Rectal smooth muscle tissue (tissue), 1 donor: ENCODE results near the gene CAMK2B.

ENCODE experiments used
- H3K27ac ChIP-seq: one replicate; pipeline ENCODE4 v1.7.0; 2013; ENCODE audit warnings: low read depth, low read length, inconsistent platforms
- H3K27me3 ChIP-seq: one replicate; pipeline ENCODE4 v1.7.0; 2013; ENCODE audit warnings: low read length; ENCODE audit not compliant: control insufficient read depth, insufficient read depth
- H3K36me3 ChIP-seq: one replicate; pipeline ENCODE4 v1.7.0; 2013; ENCODE audit warnings: low read length; ENCODE audit not compliant: control insufficient read depth, insufficient read depth
- H3K4me1 ChIP-seq: one replicate; pipeline ENCODE4 v1.7.0; 2013; ENCODE audit warnings: low read length; ENCODE audit not compliant: control insufficient read depth, insufficient read depth
- H3K4me3 ChIP-seq: one replicate; pipeline ENCODE4 v1.7.0; 2013; ENCODE audit warnings: low read length
- H3K9ac ChIP-seq: one replicate; pipeline ENCODE4 v1.7.0; 2013; ENCODE audit warnings: low read length

CAMK2B gene

DNA sequence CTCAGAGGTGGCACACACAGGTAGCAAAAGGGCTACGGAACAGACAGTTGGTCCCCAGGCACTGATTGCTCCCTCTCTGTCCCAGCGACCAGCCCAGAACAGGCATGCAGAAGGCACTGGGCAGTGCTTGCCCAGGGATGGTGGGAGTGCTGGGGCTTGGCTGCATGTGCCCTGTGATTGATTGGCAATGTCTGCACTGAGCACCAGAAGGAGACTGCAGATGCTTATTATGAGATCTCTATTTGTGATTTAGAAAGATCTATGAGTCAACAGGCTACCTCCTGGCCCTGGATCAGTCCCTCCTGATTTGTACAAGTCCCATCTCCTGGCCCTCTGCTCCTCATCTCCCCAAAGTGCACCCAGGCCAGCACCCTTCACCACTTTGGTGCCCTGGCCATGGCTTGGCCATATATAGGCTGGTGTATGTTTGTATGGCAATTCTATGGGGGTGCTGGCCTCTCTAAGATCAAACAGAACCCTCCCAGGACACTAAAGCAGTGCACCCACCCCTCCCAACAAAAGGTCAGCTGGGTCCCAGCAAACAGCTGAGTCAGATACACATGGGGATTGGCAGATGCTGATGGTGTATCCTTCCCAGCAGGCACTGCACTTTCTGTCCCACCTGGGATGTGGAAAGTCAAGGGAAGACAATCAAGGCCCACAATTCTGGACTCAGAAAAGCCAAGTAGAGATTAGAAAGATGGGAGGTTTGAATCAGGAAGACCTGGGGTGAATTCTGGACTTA is 30.9 kb downstream of the CAMK2B start:
- H3K27me3 ChIP-seq: peaks cover 5% of the 10 kb centered on the region
- no peaks in the 10 kb centered on the region for H3K4me1 ChIP-seq
- no peak overlapping the region for H3K9ac ChIP-seq
- H3K36me3 ChIP-seq: no peaks in the 10 kb centered on the region
- H3K27ac ChIP-seq: no peak overlapping the region
- no peak overlapping the region for H3K4me3 ChIP-seq

DNA sequence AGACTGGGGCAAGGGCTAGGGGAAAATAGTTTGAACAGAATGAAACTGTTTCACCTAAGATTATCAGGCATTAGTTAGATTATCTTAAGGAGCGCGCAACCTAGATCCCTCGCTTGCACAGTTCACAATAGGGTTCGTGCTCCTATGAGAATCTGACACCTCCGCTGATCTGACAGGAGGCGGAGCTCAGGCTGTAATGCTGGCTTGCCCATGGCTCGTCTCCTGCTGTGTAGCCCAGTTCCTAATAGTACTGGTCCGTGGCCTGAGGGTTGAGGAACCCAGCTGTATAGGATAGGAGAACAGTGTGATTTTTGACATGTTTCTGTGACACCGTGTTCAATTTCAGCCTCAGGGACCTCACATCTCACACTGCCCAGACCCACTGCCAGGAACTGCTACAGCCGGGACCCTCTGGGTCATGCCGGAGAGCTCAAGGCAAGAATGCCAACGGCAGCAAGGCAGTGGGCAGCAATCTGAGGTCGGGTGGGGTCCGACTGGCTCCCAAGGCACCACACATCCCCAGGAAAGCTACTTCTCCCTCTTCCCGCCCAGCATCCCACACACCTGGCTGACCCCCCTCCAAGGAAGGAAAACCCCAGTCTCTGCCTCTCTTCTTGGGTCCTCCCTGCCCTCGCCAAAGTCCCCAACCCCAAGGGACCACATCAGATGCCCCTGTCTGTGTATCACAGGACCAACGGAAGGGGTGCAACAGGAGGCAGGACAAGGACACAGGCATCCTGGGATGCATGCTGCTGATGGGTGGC is 31.7 kb downstream of the CAMK2B start:
- no peak overlapping the region for H3K27ac ChIP-seq

GRCh38 chr7:44292876-44293560 is 32.4 kb downstream of the CAMK2B start:
- Histone ChIP-seq H3K27me3 (peaks cover 5% of the 10 kb centered on the region), H3K27ac (no peak overlapping the region), H3K4me3 (no peak overlapping the region), H3K9ac (no peak overlapping the region), H3K4me1 (no peaks in the 10 kb centered on the region), H3K36me3 (no peaks in the 10 kb centered on the region)

More for the DNA sequence above, 31.7 kb downstream of the CAMK2B start:
- no peak overlapping the region for H3K4me3 ChIP-seq
- H3K36me3 ChIP-seq: no peaks in the 10 kb centered on the region
- peaks cover 5% of the 10 kb centered on the region for H3K27me3 ChIP-seq
- H3K9ac ChIP-seq: no peak overlapping the region
- H3K4me1 ChIP-seq: no peaks in the 10 kb centered on the region

GRCh38 chr7:44292420-44292817 is 33.0 kb downstream of the CAMK2B start:
- Histone ChIP-seq H3K27ac (no peak overlapping the region), H3K9ac (no peak overlapping the region), H3K4me1 (no peaks in the 10 kb centered on the region), H3K36me3 (no peaks in the 10 kb centered on the region), H3K4me3 (no peak overlapping the region), H3K27me3 (peaks cover 5% of the 10 kb centered on the region)

- Histone ChIP-seq H3K9ac (no peak overlapping the region), H3K4me3 (no peak overlapping the region), H3K27me3 (peaks cover 5% of the 10 kb centered on the region), H3K27ac (no peak overlapping the region), H3K36me3 (no peaks in the 10 kb centered on the region), H3K4me1 (no peaks in the 10 kb centered on the region)
These were observed 33.5 kb downstream of the CAMK2B start for GRCh38 chr7:44291733-44292419.

- Histone ChIP-seq H3K4me1 (no peaks in the 10 kb centered on the region), H3K27ac (no peak overlapping the region), H3K9ac (no peak overlapping the region), H3K4me3 (no peak overlapping the region), H3K27me3 (peaks cover 5% of the 10 kb centered on the region), H3K36me3 (no peaks in the 10 kb centered on the region)
These were observed 34.2 kb downstream of the CAMK2B start for GRCh38 chr7:44291066-44291732.

GRCh38 chr7:44290252-44290620 is 35.2 kb downstream of the CAMK2B start:
- H3K27me3 ChIP-seq: peaks cover 5% of the 10 kb centered on the region
- H3K4me3 ChIP-seq: no peak overlapping the region
- no peaks in the 10 kb centered on the region for H3K36me3 ChIP-seq
- no peak overlapping the region for H3K9ac ChIP-seq
- no peak overlapping the region for H3K27ac ChIP-seq
- H3K4me1 ChIP-seq: no peaks in the 10 kb centered on the region

DNA sequence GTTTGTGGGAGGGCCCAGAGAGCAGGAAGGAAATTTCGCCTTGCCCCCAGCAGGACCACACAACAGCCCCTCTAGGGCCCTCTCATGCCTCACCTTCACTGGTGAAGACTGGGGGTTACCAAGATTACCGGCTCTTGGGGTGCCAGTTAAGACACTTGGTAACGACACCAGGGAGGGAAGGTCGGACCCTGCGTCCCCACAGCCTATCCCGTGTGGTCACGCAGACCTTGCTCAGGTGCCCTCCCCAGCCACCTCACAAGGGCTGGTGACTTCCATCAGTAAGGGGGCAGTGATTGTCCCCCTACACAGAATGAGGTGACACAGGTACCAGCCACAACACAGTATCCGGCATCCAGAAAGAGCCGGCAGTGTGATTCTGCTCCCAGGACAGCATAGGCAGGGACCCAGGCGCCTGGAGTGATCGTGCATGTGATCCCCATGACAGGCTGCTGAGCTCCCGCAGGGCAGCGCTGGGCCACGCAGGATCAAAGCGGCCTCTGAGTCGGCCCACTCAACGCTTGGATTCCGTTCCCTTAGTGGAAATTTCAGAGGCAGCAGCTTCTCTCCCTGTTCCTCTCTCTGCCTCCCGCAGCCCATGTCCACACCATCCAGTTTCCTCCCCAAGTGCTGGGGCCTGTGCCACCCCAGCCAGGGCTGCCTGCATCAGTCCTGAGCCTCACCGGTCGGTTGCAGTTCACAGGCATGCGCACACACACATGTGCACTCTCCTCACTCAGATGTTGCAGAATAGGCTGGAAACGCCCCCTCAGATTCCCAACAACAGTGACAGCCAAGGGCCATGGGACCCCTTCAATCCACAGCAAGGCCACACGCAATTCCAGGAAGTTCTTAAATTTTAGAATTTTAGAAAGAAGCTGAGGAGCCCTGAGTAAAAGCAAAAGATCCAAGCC is 35.8 kb downstream of the CAMK2B start:
- Histone ChIP-seq H3K36me3 (no peaks in the 10 kb centered on the region), H3K4me1 (no peaks in the 10 kb centered on the region), H3K4me3 (no peak overlapping the region), H3K27me3 (peaks cover 5% of the 10 kb centered on the region), H3K27ac (no peak overlapping the region), H3K9ac (no peak overlapping the region)

DNA sequence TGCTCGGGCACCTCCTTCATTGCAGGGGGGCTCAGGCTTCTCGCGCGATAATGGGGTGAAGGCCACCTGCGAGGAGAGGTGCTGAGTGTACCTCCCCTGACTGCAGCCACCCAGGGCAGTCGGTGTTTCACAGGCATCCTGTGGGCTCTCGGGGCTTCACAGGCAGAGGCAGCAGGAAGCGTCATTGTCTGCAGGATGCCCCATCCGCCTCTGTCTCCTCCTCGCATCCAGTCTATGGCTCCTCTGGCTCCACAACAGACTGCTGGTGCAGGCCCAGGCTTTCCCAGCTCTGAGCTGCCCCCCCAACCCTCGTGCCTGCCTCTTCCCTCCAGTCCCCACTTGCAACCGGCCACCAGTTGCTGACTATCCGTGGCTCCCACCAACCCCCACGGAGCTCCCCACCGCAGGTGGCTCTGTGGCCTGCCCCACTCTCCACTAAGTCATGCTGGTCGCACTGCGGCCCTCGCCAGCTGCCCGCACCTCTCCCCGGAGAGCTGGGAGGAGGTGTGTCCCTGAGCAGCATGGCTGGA is 36.5 kb downstream of the CAMK2B start:
- Histone ChIP-seq H3K9ac (no peak overlapping the region), H3K36me3 (no peaks in the 10 kb centered on the region), H3K4me1 (no peaks in the 10 kb centered on the region), H3K27me3 (peaks cover 6% of the 10 kb centered on the region), H3K27ac (no peak overlapping the region), H3K4me3 (no peak overlapping the region)

DNA sequence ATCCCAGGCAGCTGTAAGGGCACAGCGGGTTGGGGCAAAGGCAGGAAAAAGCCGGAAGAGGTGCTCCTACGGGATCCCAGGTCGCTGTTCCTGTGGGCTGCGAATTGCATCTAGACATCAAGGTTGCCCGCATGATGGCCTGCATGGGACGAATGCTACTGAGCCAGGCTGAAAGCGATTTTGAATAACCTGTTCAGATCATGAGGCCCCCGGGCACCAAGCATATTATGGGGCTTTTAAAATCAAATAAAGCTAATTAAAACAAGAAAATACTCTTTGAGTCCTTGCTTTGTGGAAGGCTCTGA is 37.1 kb downstream of the CAMK2B start:
- Histone ChIP-seq H3K9ac (no peak overlapping the region), H3K36me3 (no peaks in the 10 kb centered on the region), H3K4me3 (no peak overlapping the region), H3K27ac (no peak overlapping the region), H3K27me3 (peaks cover 7% of the 10 kb centered on the region), H3K4me1 (no peaks in the 10 kb centered on the region)
